GM12878 (cell line): ENCODE measurements around the gene CLASP1. TPM values are rescaled to one million over a fixed set of nuclear protein-coding genes. Genes with fewer than 3 reads are reported as not detected.

Experiments
- ATAC-seq: fragments of 200-7000 bp; cut with Tn5 transposase; 3 replicates; pipeline ENCODE4 v1.9.1; 2020; ENCODE audit warnings: mild to moderate bottlenecking, moderate library complexity
- BruUV-seq: library from RNA; stranded (reverse); fragments of 400-500 nt; replicated peaks from 2 replicates; lab custom pipeline; 2021; lab: Mats Ljungman, UMichigan
- CTCF ChIA-PET: fragments of 300-600 bp; sonication (Branson Sonifier 250); formaldehyde crosslinking; extraction: SDS; loops from one replicate; lab custom pipeline; 2021; ENCODE audit warnings: inconsistent platforms; lab: Yijun Ruan, JAX
- POLR2A ChIA-PET: fragments of 350-600 bp; formaldehyde crosslinking; extraction: SDS; loops from one replicate; lab custom pipeline; 2021; ENCODE audit warnings: inconsistent platforms; lab: Charles Lee
- RAD21 ChIA-PET: fragments of 300-600 bp; sonication (Branson Sonifier 250); formaldehyde crosslinking; loops from one replicate; lab custom pipeline; 2023; ENCODE audit warnings: antibody characterized with exemption; ENCODE audit not compliant: unreplicated experiment; lab: Charles Lee
- SMC1A ChIA-PET: fragments of 300-600 bp; sonication (Branson Sonifier 250); formaldehyde crosslinking; loops from one replicate; lab custom pipeline; 2023; ENCODE audit not compliant: unreplicated experiment, uncharacterized antibody; lab: Charles Lee
- DNase-seq: peaks from one replicate; pipeline ENCODE4 v3.0.0-alpha.2; 2011; ENCODE audit warnings: low read depth, low spot score
- FAIRE-seq: peaks from 3 replicates; lab custom pipeline; 2011; peaks lifted over from hg19 to GRCh38; lab: Jason Lieb, UNC
- H2AFZ ChIP-seq: 2 replicates; pipeline ENCODE4 v1.6.0; 2011; ENCODE audit warnings: low read depth, low read length, control low read depth; ENCODE audit not compliant: control insufficient read depth
- H3K27ac ChIP-seq: 2 replicates; pipeline ENCODE4 v1.5.1; 2011; ENCODE audit warnings: control low read depth; ENCODE audit not compliant: control insufficient read depth, insufficient read depth
- H3K27me3 ChIP-seq, 2 experiments: replicated peaks in 1 of 2; 2 replicates each; pipeline versions ENCODE4 v1.6.0 to v1.6.1; 2011; ENCODE audit warnings: low read length in 1 of 2; ENCODE audit not compliant: control insufficient read depth in 2 of 2, insufficient read depth in 2 of 2
- H3K36me3 ChIP-seq, 2 experiments: 2 replicates each; pipeline ENCODE4 v1.5.1; 2011; ENCODE audit warnings: low read length in 1 of 2; ENCODE audit not compliant: control insufficient read depth in 2 of 2, insufficient read depth in 2 of 2
- H3K4me1 ChIP-seq: 2 replicates; pipeline ENCODE4 v1.6.1; 2011; ENCODE audit warnings: mild to moderate bottlenecking, low read length, moderate library complexity, mixed read lengths; ENCODE audit not compliant: control insufficient read depth, insufficient read depth
- H3K4me2 ChIP-seq: 2 replicates; pipeline ENCODE4 v1.6.0; 2011; ENCODE audit warnings: control low read depth; ENCODE audit not compliant: control insufficient read depth, insufficient read depth
- H3K4me3 ChIP-seq: fragments of 200-600 bp; sonication (generic); 2 replicates; pipeline ENCODE4 v1.5.1; 2016
- H3K79me2 ChIP-seq: 2 replicates; pipeline ENCODE4 v1.6.0; 2011; ENCODE audit warnings: low read length; ENCODE audit not compliant: control insufficient read depth, insufficient read depth
- H3K9ac ChIP-seq: 2 replicates; pipeline ENCODE4 v1.8.0; 2011; ENCODE audit warnings: low read length, control low read depth, mixed read lengths; ENCODE audit not compliant: control insufficient read depth, insufficient read depth
- H3K9me3 ChIP-seq: replicated peaks from 3 replicates; pipeline ENCODE4 v1.5.1; 2011; ENCODE audit warnings: mild to moderate bottlenecking, low read length; ENCODE audit not compliant: control insufficient read depth, insufficient read depth
- H4K20me1 ChIP-seq: 2 replicates; pipeline ENCODE4 v1.6.0; 2011; ENCODE audit not compliant: control insufficient read depth, insufficient read depth
- ATF3 ChIP-seq: IDR thresholded peaks from 2 replicates; pipeline ENCODE4 v1.6.1; 2011; ENCODE audit warnings: low read depth, mild to moderate bottlenecking, low read length, moderate library complexity, borderline replicate concordance; ENCODE audit errors: extremely low read depth
- BHLHE40 ChIP-seq, 2 experiments: fragments of 450-650 bp in 1 of 2; IDR thresholded peaks; 2 replicates each; pipeline ENCODE4 v1.6.1; 2011 to 2017; ENCODE audit warnings: low read depth in 2 of 2, borderline replicate concordance in 1 of 2, improper control_type of control experiment in 1 of 2, low read length in 1 of 2, mild to moderate bottlenecking in 1 of 2
- DPF2 ChIP-seq: fragments of 450-650 bp; IDR thresholded peaks from 2 replicates; pipeline ENCODE4 v1.6.1; 2017; ENCODE audit warnings: mild to moderate bottlenecking
- EP300 ChIP-seq, 2 experiments: fragments of 150-350 bp in 1 of 2; IDR thresholded peaks; 2 replicates each; pipeline ENCODE4 v1.6.1; 2011 to 2012; ENCODE audit warnings: low read depth in 2 of 2, low read length in 2 of 2, borderline replicate concordance in 1 of 2, improper control_type of control experiment in 1 of 2, inconsistent platforms in 1 of 2; ENCODE audit not compliant: control insufficient read depth in 1 of 2
- EZH2 ChIP-seq: IDR thresholded peaks from 2 replicates; pipeline ENCODE4 v1.6.1; 2012; ENCODE audit warnings: low read depth, mild to moderate bottlenecking, control low read depth, inconsistent platforms, low read length, borderline replicate concordance; ENCODE audit not compliant: control insufficient read depth
- FOXK2 ChIP-seq: fragments of 450-650 bp; IDR thresholded peaks from 2 replicates; pipeline ENCODE4 v1.6.1; 2017; ENCODE audit warnings: mild to moderate bottlenecking, moderate library complexity
- KLF5 ChIP-seq: fragments of 450-650 bp; IDR thresholded peaks from 2 replicates; pipeline ENCODE4 v1.6.1; 2014; ENCODE audit warnings: mild to moderate bottlenecking; ENCODE audit not compliant: partially characterized antibody
- NR2C2 ChIP-seq: IDR thresholded peaks from 2 replicates; pipeline ENCODE4 v1.6.1; 2011; ENCODE audit warnings: borderline replicate concordance, low read depth; ENCODE audit not compliant: control insufficient read depth, insufficient read length
- POLR2AphosphoS5 ChIP-seq: IDR thresholded peaks from 2 replicates; pipeline ENCODE4 v1.6.1; 2011; ENCODE audit warnings: mild to moderate bottlenecking, low read length, inconsistent platforms
- RELB ChIP-seq: fragments of 450-650 bp; IDR thresholded peaks from 2 replicates; pipeline ENCODE4 v1.6.1; 2017; ENCODE audit warnings: low read depth, mild to moderate bottlenecking, moderate library complexity
- RUNX3 ChIP-seq: IDR thresholded peaks from 2 replicates; pipeline ENCODE4 v1.6.1; 2012; ENCODE audit warnings: low read length, inconsistent platforms
- SMAD1 ChIP-seq: fragments of 450-650 bp; IDR thresholded peaks from 2 replicates; pipeline ENCODE4 v1.6.1; 2018; ENCODE audit warnings: mild to moderate bottlenecking, low read depth; ENCODE audit not compliant: partially characterized antibody
- STAT3 ChIP-seq: IDR thresholded peaks from 2 replicates; pipeline ENCODE4 v1.6.1; 2011; ENCODE audit warnings: low read depth, low read length, improper control_type of control experiment
- TAF1 ChIP-seq: IDR thresholded peaks from 2 replicates; pipeline ENCODE4 v1.6.1; 2011; ENCODE audit warnings: mild to moderate bottlenecking, low read depth, low read length, borderline replicate concordance
- TARDBP ChIP-seq: IDR thresholded peaks from 2 replicates; pipeline ENCODE4 v1.6.1; 2016; ENCODE audit warnings: borderline replicate concordance
- YY1 ChIP-seq: IDR thresholded peaks from 2 replicates; pipeline ENCODE4 v1.6.1; 2011; ENCODE audit warnings: low read depth, mild to moderate bottlenecking, low read length
- ZSCAN29 ChIP-seq: fragments of 450-650 bp; IDR thresholded peaks from 2 replicates; pipeline ENCODE4 v1.6.1; 2017; ENCODE audit warnings: mild to moderate bottlenecking, moderate library complexity
- WGBS: methylation state at CpG from one replicate; pipeline ENCODE4 v1.1.6; 2016; ENCODE audit warnings: low lambda C conversion rate; ENCODE audit not compliant: insufficient replicate concordance, insufficient coverage; ENCODE audit errors: missing lambda C conversion rate; 5-methylcytosine and 5-hydroxymethylcytosine counted together
- in situ Hi-C: fragments of 300-500 bp; cut with MboI; formaldehyde crosslinking; loops from 9 replicates; pipeline ENCODE4 v1.14.3; 2018; ENCODE audit warnings: mixed read lengths
- intact Hi-C: fragments of 100-400 bp; cut with micrococcal nuclease; formaldehyde crosslinking; loops from one replicate; pipeline ENCODE4 v1.14.2; 2022; ENCODE audit not compliant: unreplicated experiment
- polyA plus RNA-seq, 11 experiments: library from polyadenylated mRNA; depleted of rRNA in 4 of 11; unstranded in 6 of 11; stranded (reverse) in 5 of 11; fragments of >200 nt; fragmentation: Nextera tagmentation in 4 of 11; fragmentation: Illumina TruSeq in 1 of 11; extraction: Ambion mirVana in 4 of 11; extraction: Trizol in 1 of 11; gene quantifications; 1 replicate in 1 of 11; 2 replicates in 10 of 11; pipeline versions ENCODE4 v1.2.1 to v1.2.3, GENCODE V29; 2011 to 2016; ENCODE audit warnings: inconsistent platforms in 2 of 11, missing spikeins in 2 of 11, low read depth in 1 of 11
- total RNA-seq, 4 experiments: library from RNA; depleted of rRNA in 3 of 4; stranded (reverse); fragments of >200 nt in 3 of 4; fragmentation: Illumina TruSeq in 1 of 4; extraction: Trizol in 1 of 4; gene quantifications; 2 replicates each; pipeline versions ENCODE4 v1.2.1 to v1.2.3, GENCODE V29; 2013 to 2021
- TF ChIP-seq, protein P1 (sequence below): fragments of 450-650 bp; IDR thresholded peaks from 2 replicates; pipeline ENCODE4 v1.6.1; 2017; ENCODE audit warnings: mild to moderate bottlenecking, low read depth, inconsistent platforms; ENCODE audit not compliant: poor library complexity, severe bottlenecking

Gene CLASP1
- total and polyA plus RNA-seq, 10 of the 15 experiments (the other 5 are each of a cell fraction or from before 2014, with no cell fraction given), result 1.4 to 62.4 (median 32.9) TPM

- Histone ChIP-seq H3K4me2 (no peak overlapping the region), H3K79me2 (no peaks in the 10 kb centered on the region), H4K20me1 (no peaks in the 10 kb centered on the region), H3K9ac (no peak overlapping the region), H3K27ac (no peak overlapping the region), H3K4me3 (no peak overlapping the region), H3K36me3 (no peaks in the 10 kb centered on the region), H3K27me3 (no peaks in the 10 kb centered on the region), H3K9me3 (no peaks in the 10 kb centered on the region; the same call in 2 of the 3 replicates), H3K4me1 (no peaks in the 10 kb centered on the region), H2AFZ (no peak overlapping the region)
- no peak for DNase-seq
- ChIA-PET RAD21 (no interaction called here), CTCF (no interaction called here), SMC1A (no interaction called here), POLR2A (no interaction called here)
- intact Hi-C loops (no loop called here), in situ Hi-C loops (no loop called here)
- BruUV-seq, result no TSS peak
- 0% methylated on average over 9 of the region's 9 CpGs for WGBS
- ATAC-seq, result no peak
- FAIRE-seq, result no peak
- TF ChIP-seq NR2C2 (no peak), FOXK2 (no peak), RUNX3 (no peak), ZSCAN29 (no peak), BHLHE40 (IDR thresholded peaks at IDR 0.05; ENCODE audit: borderline replicate concordance in 1 of 2, low read depth in 2 of 2, low read length in 1 of 2) (no peak), POLR2AphosphoS5 (no peak), STAT3 (no peak), YY1 (no peak), KLF5 (no peak), ATF3 (no peak), DPF2 (no peak), TAF1 (no peak), EZH2 (no peak), SMAD1 (no peak), RELB (no peak), TARDBP (no peak), EP300 (IDR thresholded peaks at IDR 0.05; ENCODE audit: borderline replicate concordance in 1 of 2, control insufficient read depth in 1 of 2, low read depth in 2 of 2, low read length in 2 of 2) (no peak)
- TF ChIP-seq, protein P1, sequence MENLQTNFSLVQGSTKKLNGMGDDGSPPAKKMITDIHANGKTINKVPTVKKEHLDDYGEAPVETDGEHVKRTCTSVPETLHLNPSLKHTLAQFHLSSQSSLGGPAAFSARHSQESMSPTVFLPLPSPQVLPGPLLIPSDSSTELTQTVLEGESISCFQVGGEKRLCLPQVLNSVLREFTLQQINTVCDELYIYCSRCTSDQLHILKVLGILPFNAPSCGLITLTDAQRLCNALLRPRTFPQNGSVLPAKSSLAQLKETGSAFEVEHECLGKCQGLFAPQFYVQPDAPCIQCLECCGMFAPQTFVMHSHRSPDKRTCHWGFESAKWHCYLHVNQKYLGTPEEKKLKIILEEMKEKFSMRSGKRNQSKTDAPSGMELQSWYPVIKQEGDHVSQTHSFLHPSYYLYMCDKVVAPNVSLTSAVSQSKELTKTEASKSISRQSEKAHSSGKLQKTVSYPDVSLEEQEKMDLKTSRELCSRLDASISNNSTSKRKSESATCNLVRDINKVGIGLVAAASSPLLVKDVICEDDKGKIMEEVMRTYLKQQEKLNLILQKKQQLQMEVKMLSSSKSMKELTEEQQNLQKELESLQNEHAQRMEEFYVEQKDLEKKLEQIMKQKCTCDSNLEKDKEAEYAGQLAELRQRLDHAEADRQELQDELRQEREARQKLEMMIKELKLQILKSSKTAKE, result no peak
Observed at GRCh38 chr2:121294881-121295840, 354.1 kb downstream of the CLASP1 start.
